GM21737 (cell line): ENCODE results near the gene SLC9A3.
"Not testable (repeated sequence)": the region's sequence is repeated elsewhere in the genome, so short reads cannot be mapped to it uniquely, and the experiment has no call there.

Experiments
- ATAC-seq: cut with Tn5 transposase; IDR thresholded peaks from one replicate; pipeline ENCODE4 v1.9.1; 2021; ENCODE audit warnings: mild to moderate bottlenecking, moderate library complexity; ENCODE audit not compliant: unreplicated experiment

SLC9A3 gene

DNA sequence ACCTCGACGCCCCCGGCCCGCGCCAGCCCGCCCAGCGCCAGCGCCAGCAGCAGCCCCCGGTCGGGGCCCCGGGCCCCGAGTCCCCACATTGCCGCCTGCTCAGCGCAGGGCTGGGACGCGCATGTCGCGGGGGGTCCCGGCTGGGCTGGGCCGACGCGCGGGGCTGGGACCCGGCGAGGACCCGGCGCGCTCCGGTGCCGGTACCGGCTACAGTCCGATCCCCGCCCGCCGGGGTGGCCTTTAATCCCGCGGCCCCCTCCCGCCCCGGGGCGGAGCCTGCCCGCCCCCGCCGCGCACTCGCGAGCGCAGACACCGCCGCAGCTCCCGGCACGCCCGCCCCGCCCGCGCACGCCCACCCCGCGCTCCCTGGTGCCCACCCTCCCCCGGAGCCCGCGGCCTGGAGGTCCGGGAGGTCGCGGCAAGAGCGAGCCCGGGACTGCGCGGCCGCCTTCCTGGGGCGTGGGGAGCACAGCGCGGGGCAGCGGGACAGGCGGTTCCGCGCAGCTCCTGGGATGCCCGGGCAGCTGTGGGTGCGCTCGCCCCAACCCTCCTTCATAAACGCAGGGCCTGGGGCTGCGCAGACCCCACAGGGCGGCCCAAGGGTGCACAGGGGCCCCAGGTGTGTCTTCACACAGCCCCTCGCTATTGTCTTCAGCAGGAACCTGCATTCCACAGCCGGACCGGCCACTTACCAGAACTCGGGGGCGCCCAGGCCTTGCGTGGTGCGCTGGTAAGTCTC lies at the start of gene SLC9A3:
Gene SLC9A3, minus strand, starts transcription at position 216 of the 739 bp plus-strand sequence.
- ATAC-seq: no peak

GRCh38 chr5:573976-574375 lies 49.7 kb upstream of the SLC9A3 start:
- ATAC-seq: no peak

DNA sequence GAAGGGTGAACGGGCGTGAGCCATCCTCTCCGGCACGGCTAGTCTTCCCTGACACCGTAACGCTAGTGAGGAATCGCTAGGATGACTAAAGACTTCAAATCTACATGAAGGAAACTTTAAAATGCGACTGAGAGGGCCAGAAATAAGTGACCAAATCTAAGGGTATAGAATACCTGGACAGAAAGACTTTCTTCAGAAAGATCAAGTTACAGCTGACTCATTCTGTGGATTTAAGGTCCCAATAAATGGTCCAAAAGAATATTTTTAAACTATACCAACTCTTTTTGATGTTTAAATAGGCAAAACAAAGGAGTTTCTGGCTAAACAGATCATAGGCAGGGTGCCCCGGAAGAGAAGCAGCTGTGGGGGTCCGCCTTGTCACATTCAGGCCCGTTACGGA lies 49.0 kb upstream of the SLC9A3 start:
- no peak for ATAC-seq

DNA sequence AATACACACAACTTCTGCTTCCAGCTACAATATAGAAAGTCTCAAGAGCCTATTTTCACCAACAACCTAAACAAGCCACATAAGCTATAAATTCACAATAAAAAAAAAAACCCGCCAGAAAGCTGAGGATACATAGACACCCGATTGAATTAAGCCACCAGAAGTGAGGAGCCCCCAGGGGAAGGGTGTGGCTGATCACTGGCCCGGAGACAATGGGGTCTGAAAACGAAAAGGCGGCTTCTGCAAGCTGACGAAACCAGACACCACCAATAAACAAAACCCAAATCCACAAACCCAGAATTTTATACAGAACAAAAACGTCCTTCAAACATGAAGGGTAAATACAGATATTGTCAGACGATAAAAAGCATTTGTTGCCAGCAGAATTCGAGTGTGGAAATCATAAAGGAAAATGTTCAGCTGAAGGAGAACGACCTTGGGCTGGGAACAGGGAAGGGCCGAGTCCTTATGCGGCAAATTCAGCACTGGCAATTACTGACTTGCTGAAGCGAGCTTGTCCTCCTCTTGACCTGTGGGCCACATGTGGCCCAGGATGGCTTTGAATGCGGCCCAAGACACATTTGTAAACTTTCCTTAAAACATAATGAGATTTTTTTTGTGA lies 48.3 kb upstream of the SLC9A3 start:
- no peak for ATAC-seq

DNA sequence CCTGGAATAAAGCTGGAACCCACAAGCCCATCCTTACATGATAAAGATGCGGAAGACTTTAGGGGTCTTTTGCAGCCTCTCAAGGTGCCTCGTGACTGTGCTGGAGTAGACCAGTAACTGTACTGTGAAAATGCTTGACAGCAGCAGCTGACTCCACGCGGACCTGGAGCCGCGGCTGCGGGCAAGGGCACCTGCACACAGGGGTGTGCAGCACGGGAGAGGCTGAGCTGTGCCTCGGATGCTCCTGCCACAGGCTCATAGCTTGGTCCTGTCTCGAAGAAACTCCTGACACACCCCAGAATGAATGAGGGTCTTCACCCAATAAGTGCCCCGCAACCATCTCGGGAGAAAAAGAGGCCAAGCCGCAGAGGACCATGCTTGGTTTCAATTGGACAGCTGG lies 47.5 kb upstream of the SLC9A3 start:
- ATAC-seq: no peak

DNA sequence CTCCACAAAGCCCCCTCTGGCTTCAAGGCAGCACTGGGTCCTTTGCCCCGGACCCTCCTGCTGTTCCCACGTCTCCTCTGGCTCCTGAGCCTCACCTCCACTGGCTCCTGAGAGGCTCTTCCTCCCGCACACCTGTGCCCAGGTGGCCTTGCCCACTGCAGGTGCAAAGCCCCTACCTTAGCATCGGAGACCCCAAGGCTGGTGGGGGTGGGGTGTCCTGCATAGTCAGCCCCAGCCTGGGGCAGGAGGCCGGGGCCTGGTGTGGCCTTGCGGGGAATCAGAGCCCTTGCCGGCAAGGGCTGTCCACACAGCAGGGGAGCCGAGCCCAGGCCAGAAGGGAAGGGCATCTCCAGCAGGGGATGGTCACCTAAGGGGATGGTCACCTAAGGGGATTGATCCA lies 46.6 kb upstream of the SLC9A3 start:
- ATAC-seq: no peak

- ATAC-seq: no peak
Observed at GRCh38 chr5:570446-570845, 46.2 kb upstream of the SLC9A3 start.

- no peak for ATAC-seq
Observed at GRCh38 chr5:569868-570361, 45.7 kb upstream of the SLC9A3 start.

DNA sequence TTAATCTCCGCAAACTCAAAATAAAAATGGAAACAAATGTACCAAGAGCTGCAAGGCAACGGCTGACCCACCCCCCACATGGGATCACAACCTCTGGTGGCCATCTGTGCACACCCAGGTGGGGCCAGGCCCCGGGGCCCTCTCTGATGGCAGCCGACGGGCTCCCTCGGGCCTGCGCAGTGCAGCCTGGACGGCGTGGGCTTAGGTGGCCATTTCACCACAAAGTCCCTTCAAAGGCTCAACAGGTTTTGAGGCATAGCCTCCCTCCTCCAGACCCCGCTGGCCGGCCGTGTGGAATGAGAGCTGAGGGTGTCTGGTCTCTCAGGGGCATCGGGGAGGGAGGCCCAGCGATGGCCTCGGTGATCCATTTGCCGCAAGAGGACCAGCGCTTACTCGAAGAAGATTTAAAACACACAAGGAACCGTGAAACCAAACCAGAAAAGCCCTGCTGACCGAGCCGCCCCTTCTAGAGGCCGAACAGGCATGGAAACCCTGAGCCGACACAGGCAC lies 45.2 kb upstream of the SLC9A3 start:
- no peak for ATAC-seq

- no peak for ATAC-seq
Observed at GRCh38 chr5:568809-569208, 44.6 kb upstream of the SLC9A3 start.

GRCh38 chr5:568061-568781 lies 44.0 kb upstream of the SLC9A3 start:
- ATAC-seq: no peak

DNA sequence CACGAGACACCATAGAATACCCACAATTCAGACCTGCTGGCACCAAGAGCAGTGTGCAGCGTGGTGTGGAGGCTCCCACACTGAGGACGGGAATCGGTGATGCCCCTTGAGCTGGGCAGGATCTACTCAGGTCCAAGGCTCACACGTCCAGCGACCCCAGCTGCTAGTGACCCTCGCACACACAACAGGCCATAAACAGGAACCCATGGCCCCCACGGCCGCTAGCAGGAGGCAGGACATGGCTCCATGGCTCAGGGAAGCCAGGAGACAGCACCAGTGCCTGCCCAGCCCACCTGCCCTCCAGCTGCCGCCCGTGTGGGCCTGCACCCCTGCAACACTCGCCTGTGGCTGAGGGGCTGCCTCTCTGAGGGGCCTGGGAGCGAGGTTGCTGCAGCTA lies 43.4 kb upstream of the SLC9A3 start:
- no peak for ATAC-seq

- ATAC-seq: no peak
Observed at GRCh38 chr5:566636-567309, 42.5 kb upstream of the SLC9A3 start.

DNA sequence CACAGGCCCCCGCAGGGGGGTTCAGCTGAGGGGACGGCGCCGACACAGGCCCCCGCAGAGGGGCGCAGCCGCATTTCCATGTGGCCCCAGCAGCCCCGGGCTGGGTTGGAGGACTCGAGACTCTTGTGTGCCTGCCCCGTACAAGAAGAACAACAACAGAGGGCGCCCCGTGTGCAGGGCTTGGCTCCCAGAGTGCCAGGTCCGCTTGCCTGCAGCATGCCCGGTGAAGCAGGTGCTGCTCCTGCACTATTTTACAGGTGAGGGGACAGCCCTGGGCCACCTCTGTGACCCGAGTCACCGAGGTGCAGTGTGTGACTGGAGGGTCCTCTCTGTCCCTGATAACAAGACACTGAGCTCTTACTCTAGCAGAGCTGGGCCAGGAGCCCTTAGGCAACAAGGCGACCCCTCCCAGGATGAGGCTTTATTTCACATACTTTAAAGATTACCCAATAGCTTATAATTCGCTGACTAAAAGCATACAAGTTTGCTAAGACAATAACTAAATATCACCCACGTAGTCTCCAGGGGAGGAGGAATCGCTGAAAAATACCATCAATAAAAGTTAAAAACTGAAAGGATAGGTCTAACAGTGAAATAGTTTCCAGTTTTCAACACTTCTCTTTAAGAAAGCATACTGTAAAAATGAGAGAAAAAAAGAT lies 41.7 kb upstream of the SLC9A3 start:
- ATAC-seq: no peak

DNA sequence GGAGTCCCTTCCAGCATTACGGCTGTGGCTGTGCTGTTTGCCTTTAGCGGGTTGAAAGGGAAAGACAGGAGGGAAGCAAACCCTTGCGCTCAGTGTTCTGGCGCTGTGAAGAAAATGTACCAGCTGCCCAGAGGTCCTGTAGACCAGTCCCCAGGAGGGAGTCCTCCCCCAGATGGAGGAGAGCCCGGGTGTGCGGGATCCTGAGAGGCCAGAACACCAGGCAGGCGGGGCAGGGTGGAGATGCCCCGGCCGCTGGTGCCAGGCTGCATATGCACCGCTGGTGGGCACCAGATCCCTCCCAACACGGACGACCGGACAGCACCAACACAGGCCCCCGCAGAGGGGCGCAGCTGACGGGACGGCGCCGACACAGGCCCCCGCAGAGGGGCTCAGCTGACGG lies 37.2 kb upstream of the SLC9A3 start:
- ATAC-seq: no peak

DNA sequence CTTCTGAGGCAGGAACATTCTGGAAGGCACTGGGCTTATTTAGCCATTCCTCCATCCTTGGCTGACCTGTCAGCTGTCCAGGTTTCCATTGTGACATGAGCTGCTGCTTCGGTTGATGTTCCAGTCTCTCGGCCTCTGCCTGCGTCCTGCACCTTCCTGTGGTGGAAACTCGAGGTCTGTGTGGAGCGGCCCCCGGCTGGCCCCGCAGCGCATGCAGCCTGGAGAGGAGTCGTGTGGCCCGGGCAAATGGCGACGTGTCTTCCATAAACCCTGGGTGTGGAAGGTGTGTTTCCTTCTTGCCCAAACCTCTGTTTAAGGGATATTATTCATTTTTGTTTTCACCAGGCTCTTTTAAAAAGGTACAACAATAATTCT lies 36.5 kb upstream of the SLC9A3 start:
- no peak for ATAC-seq

DNA sequence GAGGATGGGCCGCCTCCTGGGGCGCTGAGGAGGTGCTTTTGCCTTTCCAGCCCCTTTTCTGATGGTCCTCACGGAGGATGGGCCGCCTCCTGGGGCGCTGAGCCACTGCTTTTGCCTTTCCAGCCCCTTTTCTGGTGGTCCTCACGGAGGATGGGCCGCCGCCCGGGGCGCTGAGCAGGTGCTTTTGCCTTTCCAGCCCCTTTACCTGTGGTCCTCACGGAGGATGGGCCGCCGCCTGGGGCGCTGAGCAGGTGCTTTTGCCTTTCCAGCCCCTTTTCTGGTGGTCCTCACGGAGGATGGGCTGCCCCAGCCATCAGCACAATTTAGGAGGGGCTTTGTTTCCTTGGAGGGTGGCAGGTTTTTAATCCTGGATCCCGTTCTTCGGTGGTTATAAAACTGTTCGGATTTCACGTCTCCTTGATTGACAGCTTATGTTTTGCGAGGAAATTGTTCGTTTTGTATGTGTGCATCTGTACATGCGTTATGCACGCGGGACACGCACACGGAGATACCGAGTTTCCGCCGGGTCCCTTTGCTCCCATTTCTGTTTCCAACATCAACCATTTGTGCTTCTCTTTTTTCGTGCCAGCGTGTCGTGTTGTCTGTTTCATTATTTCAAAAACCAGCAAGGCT lies 34.7 kb upstream of the SLC9A3 start:
- no peak for ATAC-seq

DNA sequence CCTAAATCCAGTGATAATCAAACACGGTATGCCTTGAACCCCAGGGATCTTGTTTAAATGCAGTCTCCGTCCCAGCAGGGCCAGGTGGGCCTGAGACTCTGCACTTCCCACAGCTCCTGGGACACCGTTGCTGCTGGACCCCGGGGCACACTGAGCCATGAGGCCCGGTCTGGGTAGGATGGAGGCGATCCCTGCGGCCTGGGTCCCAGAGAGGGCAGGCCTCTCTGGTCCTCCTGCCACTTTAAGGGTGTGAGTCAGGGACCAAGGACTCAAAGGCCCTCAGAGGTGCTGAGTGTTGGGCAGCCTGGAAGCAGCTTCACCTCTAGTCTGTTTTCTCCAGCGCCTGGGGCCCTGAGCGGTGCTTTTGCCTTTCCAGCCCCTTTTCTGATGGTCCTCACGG lies 34.1 kb upstream of the SLC9A3 start:
- no peak for ATAC-seq

DNA sequence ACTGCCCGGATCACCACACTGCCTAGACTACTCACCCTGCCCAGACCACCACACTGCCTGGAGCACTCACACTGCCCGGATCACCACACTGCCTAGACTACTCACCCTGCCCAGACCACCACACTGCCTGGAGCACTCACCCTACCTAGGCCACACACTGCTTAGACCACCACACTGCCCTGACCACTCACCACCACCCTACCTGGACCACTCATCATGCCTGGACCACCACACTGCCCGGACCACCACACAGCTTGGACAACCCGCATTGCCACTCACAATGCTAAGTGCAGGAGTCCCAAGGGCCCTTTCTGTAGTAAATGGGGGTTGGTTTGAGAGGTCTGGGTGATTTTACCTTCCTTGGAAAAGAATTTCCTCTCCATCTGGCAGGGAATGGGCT lies 33.7 kb upstream of the SLC9A3 start:
- ATAC-seq: not testable (repeated sequence)

GRCh38 chr5:556909-557441 lies 32.7 kb upstream of the SLC9A3 start:
- ATAC-seq: no peak
